Astrocyte of the cerebellum (primary cell): ENCODE results near the gene PDZD2.
"Not testable (repeated sequence)": the region's sequence is repeated elsewhere in the genome, so short reads cannot be mapped to it uniquely, and the experiment has no call there.

Source experiments
- DNase-seq: peaks from one replicate; pipeline ENCODE4 v3.0.0-alpha.2; 2011; ENCODE audit warnings: low read depth
- H3K4me3 ChIP-seq: 2 replicates; pipeline ENCODE4 v1.5.1; 2011; ENCODE audit warnings: mild to moderate bottlenecking, low read depth, low read length, moderate library complexity
- in situ Hi-C: cut with HindIII; loops from 2 replicates; pipeline ENCODE4 v1.10.0; 2017; ENCODE audit warnings: low sequenced_read_pairs
- TF ChIP-seq, protein P1 (sequence below): IDR thresholded peaks from 2 replicates; pipeline ENCODE4 v1.5.1; 2012; ENCODE audit warnings: low read length, low read depth, moderate library complexity, mild to moderate bottlenecking; ENCODE audit errors: missing control alignments

PDZD2 gene

DNA sequence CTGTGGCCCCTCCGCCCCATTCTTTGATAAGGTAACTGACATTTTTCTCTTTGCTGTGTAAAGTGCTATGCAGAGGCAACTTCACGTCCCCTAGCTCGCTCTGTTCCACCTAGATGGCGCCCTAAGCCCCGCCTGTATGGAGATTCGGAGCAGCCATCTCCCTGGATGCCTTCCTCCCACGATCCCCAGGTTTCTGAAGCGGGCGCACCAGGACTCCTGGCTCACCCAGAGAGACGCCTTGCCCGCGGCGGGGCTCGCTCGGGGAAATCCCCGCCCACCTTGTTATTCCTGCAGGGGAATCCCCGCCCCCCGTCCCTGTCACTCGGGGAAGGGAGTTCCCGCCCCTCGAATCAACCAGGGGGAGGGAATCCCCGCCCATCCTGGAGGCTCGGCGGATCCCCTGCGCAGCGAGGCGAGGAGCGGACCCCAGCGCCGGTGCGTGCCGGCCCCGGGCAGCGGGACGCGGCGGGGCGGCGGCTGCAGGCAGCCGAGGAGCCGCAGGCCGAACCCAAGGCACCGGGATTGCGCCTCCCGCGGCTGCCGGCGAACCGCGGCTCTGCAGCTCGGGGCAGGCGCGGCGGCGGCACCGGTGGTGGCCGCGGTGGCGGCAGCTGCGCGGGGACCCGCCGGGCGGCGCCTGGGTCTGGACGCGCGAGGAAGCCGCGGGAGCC is at the start of gene PDZD2:
Gene PDZD2, plus strand, starts transcription at position 384 of the 671 bp plus-strand sequence.
- TF ChIP-seq, protein P1, sequence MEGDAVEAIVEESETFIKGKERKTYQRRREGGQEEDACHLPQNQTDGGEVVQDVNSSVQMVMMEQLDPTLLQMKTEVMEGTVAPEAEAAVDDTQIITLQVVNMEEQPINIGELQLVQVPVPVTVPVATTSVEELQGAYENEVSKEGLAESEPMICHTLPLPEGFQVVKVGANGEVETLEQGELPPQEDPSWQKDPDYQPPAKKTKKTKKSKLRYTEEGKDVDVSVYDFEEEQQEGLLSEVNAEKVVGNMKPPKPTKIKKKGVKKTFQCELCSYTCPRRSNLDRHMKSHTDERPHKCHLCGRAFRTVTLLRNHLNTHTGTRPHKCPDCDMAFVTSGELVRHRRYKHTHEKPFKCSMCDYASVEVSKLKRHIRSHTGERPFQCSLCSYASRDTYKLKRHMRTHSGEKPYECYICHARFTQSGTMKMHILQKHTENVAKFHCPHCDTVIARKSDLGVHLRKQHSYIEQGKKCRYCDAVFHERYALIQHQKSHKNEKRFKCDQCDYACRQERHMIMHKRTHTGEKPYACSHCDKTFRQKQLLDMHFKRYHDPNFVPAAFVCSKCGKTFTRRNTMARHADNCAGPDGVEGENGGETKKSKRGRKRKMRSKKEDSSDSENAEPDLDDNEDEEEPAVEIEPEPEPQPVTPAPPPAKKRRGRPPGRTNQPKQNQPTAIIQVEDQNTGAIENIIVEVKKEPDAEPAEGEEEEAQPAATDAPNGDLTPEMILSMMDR: peak; percentile 64
- H3K4me3 ChIP-seq: peak within 1 kb of the TSS; percentile 62
- in situ Hi-C loops: no loop called here
- no peak for DNase-seq

DNA sequence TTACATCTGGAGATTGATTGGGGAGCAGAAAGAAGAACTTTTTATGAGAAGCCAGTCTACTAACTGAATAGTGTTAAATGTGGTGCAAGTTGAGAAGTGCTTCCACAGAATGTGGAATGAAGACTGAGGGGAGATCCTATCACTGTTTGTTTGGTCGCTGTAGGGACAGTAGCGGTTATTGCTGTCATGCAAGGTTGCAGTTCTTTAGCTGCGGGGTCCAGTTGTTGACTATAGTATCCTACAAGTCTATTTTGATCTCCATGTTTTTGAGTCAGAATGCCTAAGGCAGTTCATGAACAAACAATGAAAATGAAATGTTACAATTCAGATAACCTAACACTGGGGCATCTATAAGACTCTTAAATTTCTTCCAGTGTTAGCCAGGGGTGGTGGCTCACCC is 45.3 kb upstream of the PDZD2 start:
- DNase-seq: no peak
- in situ Hi-C loops: loop anchor here (25.0 kb wide), 1 partner anchor 219 kb away; no protein-coding TSS in a partner anchor
- TF ChIP-seq, protein P1: no peak
- no peak overlapping the region for H3K4me3 ChIP-seq

DNA sequence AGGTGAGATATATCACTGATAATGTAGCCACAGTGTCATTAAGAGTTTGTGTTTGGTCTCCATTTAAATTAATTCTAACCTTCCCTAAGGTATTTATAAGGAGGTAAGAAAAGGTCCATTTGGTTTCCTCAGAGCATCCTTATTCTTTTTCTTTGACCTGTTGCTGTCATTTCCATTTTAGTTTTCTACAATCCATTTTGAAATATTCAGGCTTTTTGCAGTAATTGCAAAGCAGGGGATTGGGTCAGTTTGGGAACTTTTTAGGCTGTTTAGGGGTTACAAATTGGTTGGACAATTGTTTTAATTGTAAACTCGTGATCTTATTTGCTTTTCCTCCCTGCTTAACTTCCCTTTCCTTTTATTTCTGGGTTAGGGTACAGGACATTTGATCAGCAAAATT is 42.6 kb upstream of the PDZD2 start:
- DNase-seq: no peak
- in situ Hi-C loops: loop anchor here (25.0 kb wide), 1 partner anchor 216 kb away; no protein-coding TSS in a partner anchor
- H3K4me3 ChIP-seq: no peak overlapping the region
- TF ChIP-seq, protein P1: no peak

DNA sequence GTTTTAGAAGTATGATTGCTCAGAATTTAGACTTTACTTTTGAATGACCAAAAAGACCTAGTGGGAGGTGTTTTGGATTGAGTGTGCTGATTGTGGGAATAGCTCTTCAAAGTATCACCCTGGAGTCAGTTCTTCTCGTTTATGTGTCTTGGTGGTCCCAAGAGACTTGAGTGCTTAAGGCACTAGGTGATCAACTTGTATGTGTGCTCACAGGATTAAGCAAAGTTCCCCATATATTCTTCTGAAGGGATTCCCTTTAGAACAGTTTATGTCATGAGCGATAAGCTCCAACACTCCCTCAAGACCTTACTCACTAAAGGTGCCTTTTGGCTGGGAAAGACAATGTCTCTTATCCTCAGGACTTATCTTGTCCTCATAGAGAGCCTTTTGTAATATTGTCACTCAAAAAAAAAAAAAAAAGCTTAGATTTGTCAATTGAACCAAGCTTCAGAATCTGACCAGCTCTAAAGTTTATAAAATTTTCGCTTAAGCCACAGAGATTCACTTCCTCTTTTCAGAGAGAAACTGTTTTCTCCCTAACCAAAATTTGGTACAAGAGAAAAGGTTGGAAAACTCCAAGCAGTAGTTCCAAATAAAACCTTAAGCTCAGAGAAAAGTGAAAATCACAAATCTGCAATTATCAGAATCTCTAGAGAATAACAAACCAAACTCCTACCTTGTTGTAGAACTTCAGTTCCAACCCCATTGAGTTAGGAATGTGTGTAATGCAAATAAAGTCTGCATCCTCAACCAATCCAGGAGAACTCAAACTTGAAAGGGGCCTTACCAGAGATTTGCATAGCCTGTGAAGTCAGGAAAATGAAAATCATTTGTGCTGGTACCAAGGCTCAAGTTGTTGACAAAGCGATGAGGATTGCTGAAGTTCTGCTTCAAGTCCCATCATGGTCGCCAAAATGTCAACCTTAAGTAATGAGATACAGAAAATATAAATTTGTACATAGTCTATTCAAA is 40.0 kb upstream of the PDZD2 start:
- TF ChIP-seq, protein P1: no peak
- DNase-seq: no peak
- H3K4me3 ChIP-seq: no peak overlapping the region
- in situ Hi-C loops: loop anchor here (25.0 kb wide), 1 partner anchor 213 kb away; no protein-coding TSS in a partner anchor

DNA sequence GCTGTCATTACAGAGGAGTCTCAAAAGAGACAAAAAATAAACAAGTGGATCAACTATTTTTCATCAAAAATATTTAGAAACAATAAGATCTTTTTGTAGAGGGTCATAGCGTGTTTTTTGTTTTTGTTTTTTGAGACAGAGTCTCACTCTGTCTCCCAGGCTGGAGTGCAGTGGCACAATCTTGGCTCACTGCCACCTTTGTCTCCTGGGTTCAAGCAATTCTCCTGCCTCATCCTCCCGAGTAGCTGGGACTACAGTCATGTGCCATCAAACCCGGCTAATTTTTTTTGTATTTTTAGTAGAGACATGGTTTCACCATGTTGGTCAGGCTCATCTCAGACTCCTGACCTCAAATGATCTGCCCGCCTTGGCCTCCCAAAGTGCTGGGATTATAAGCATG is 36.6 kb upstream of the PDZD2 start:
- DNase-seq, in situ Hi-C loops, H3K4me3 ChIP-seq: not testable (repeated sequence)

DNA sequence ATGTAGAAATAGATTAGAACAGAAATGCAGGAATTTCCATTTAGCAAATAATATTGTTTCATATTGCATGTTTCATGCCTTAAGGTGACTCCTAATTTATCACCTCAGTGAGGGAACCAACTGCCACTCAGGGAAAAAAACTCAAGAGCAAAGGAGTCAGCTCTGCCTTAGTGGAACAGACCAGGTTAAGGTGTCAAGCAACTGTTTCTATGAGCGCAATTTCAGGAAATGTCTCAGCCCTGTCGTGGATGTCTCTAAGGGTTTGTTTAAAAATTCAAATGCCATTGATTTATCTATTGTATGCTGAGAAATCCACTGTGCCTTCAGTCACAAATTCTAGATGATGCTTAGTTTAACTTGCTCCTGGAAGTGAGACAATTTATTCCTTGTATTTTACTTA is 34.7 kb upstream of the PDZD2 start:
- in situ Hi-C loops: no loop called here
- H3K4me3 ChIP-seq: no peak overlapping the region
- no peak for DNase-seq
- TF ChIP-seq, protein P1: no peak
